Effector memory CD4-positive, alpha-beta T cell (primary cell): ENCODE results near the gene ARHGAP28.

Experiments used
- DNase-seq, 3 donors: peaks; one replicate each; pipeline ENCODE4 v3.0.0-alpha.2; 2020
- H3K27ac ChIP-seq: 2 replicates; pipeline ENCODE4 v1.7.0; 2013; ENCODE audit warnings: mild to moderate bottlenecking, low read length, moderate library complexity; ENCODE audit not compliant: insufficient read depth, poor library complexity, severe bottlenecking
- H3K27me3 ChIP-seq: replicated peaks from 2 replicates; pipeline ENCODE4 v1.7.0; 2013; ENCODE audit warnings: mild to moderate bottlenecking, low read length; ENCODE audit not compliant: insufficient read depth, control insufficient read depth, poor library complexity, severe bottlenecking
- H3K36me3 ChIP-seq: 2 replicates; pipeline ENCODE4 v1.7.0; 2013; ENCODE audit warnings: mild to moderate bottlenecking, low read length, moderate library complexity; ENCODE audit not compliant: control insufficient read depth, insufficient read depth
- H3K4me1 ChIP-seq: 2 replicates; pipeline ENCODE4 v1.7.0; 2013; ENCODE audit warnings: low read length, mild to moderate bottlenecking; ENCODE audit not compliant: control insufficient read depth, insufficient read depth, poor library complexity, severe bottlenecking
- H3K4me3 ChIP-seq: 2 replicates; pipeline ENCODE4 v1.7.0; 2013; ENCODE audit warnings: low read length, low read depth, mild to moderate bottlenecking; ENCODE audit not compliant: insufficient read depth, poor library complexity, severe bottlenecking
- H3K9me3 ChIP-seq: 2 replicates; pipeline ENCODE4 v1.7.0; 2013; ENCODE audit warnings: mild to moderate bottlenecking, low read length, moderate library complexity; ENCODE audit not compliant: control insufficient read depth

Gene ARHGAP28

GRCh38 chr18:6962571-6963451 lies 233.3 kb downstream of the ARHGAP28 start:
- Histone ChIP-seq H3K27me3 (no peaks in the 10 kb centered on the region), H3K4me1 (no peaks in the 10 kb centered on the region), H3K36me3 (no peaks in the 10 kb centered on the region), H3K4me3 (no peak overlapping the region), H3K27ac (no peak overlapping the region), H3K9me3 (no peaks in the 10 kb centered on the region)
- DNase-seq, result no peak

GRCh38 chr18:6963452-6964097 lies 234.1 kb downstream of the ARHGAP28 start:
- Histone ChIP-seq H3K27ac (no peak overlapping the region), H3K4me1 (no peaks in the 10 kb centered on the region), H3K4me3 (no peak overlapping the region), H3K27me3 (no peaks in the 10 kb centered on the region), H3K9me3 (no peaks in the 10 kb centered on the region), H3K36me3 (no peaks in the 10 kb centered on the region)
- no peak for DNase-seq
